ENCODE measurements around the gene RCOR3.

- no peak for TF ChIP-seq CTCF (IDR thresholded peaks at IDR 0.05; ENCODE audit: insufficient read depth, low read length, poor library complexity, severe bottlenecking)
- TF ChIP-seq EZH2phosphoT487 (conservative IDR thresholded peaks at IDR 0.05; ENCODE audit: low read length) = no peak
Observed at GRCh38 chr1:211361202-211361601, 102.0 kb downstream of the RCOR3 start.

Measured in SU-DHL-6 (cell line).